Chondrocyte (in vitro differentiated cells): Measurements from ENCODE around the gene SCARB1. TPM values are rescaled to one million over a fixed set of nuclear protein-coding genes. Genes with fewer than 3 reads are reported as not detected.
A peak's percentile ranks its signal among the peaks of the same experiment; 100 is the strongest.

Experiments used
- DNase-seq: peaks from one replicate; pipeline ENCODE4 v3.0.0; 2021; ENCODE audit warnings: mixed read lengths, low spot score
- H3K27ac Mint-ChIP-seq: one replicate; pipeline ENCODE4 v1.8.0; 2021; ENCODE audit warnings: mild to moderate bottlenecking, moderate library complexity, mixed read lengths; ENCODE audit not compliant: unreplicated experiment
- H3K27me3 Mint-ChIP-seq: 2 replicates; pipeline ENCODE4 v1.8.0; 2021; ENCODE audit warnings: low read depth, mixed read lengths
- H3K36me3 Mint-ChIP-seq: 2 replicates; pipeline ENCODE4 v1.8.0; 2021; ENCODE audit warnings: low read depth, mixed read lengths
- H3K4me1 Mint-ChIP-seq: 2 replicates; pipeline ENCODE4 v1.8.0; 2021; ENCODE audit warnings: low read depth, mild to moderate bottlenecking, mixed read lengths
- H3K4me3 Mint-ChIP-seq: one replicate; pipeline ENCODE4 v1.8.0; 2021; ENCODE audit warnings: mild to moderate bottlenecking, moderate library complexity, mixed read lengths; ENCODE audit not compliant: unreplicated experiment
- H3K9me3 Mint-ChIP-seq: 2 replicates; pipeline ENCODE4 v1.8.0; 2021; ENCODE audit warnings: low read depth, mixed read lengths
- CTCF ChIP-seq: fragments of 200-600 bp; sonication (generic); IDR thresholded peaks from 2 replicates; pipeline ENCODE4 v1.5.0; 2021; ENCODE audit warnings: antibody characterized with exemption, mild to moderate bottlenecking, moderate library complexity
- total RNA-seq: library from RNA; stranded (reverse); gene quantifications from 3 replicates; pipeline ENCODE4 v1.2.1, GENCODE V29; 2021

SCARB1 gene
- total RNA-seq, 1 donor from 2014 or later, result 20.1 TPM

GRCh38 chr12:124852329-124852831 is 11.3 kb downstream of the SCARB1 start:
- Mint-ChIP-seq H3K9me3 (no peaks in the 10 kb centered on the region), H3K4me1 (peaks cover 13% of the 10 kb centered on the region), H3K27me3 (no peaks in the 10 kb centered on the region), H3K27ac (no peak overlapping the region), H3K36me3 (no peaks in the 10 kb centered on the region), H3K4me3 (no peak overlapping the region)
- TF ChIP-seq CTCF, result no peak
- no peak for DNase-seq

GRCh38 chr12:124851342-124851741 is 12.3 kb downstream of the SCARB1 start:
- Mint-ChIP-seq H3K36me3 (no peaks in the 10 kb centered on the region), H3K4me3 (no peak overlapping the region)

GRCh38 chr12:124849382-124849781 is 14.3 kb downstream of the SCARB1 start:
- TF ChIP-seq CTCF, result no peak
- H3K4me1 Mint-ChIP-seq, result peaks cover 16% of the 10 kb centered on the region
- no peaks in the 10 kb centered on the region for H3K27me3 Mint-ChIP-seq
- no peak for DNase-seq
- H3K9me3 Mint-ChIP-seq, result no peaks in the 10 kb centered on the region
- no peak overlapping the region for H3K27ac Mint-ChIP-seq
- H3K36me3 Mint-ChIP-seq, result no peaks in the 10 kb centered on the region
- no peak overlapping the region for H3K4me3 Mint-ChIP-seq

More at GRCh38 chr12:124851342-124851741, 12.3 kb downstream of the SCARB1 start:
- no peak for TF ChIP-seq CTCF
- H3K4me1 Mint-ChIP-seq, result peaks cover 19% of the 10 kb centered on the region
- DNase-seq, result no peak
- no peak overlapping the region for H3K27ac Mint-ChIP-seq
- H3K9me3 Mint-ChIP-seq, result no peaks in the 10 kb centered on the region
- H3K27me3 Mint-ChIP-seq, result no peaks in the 10 kb centered on the region

DNA sequence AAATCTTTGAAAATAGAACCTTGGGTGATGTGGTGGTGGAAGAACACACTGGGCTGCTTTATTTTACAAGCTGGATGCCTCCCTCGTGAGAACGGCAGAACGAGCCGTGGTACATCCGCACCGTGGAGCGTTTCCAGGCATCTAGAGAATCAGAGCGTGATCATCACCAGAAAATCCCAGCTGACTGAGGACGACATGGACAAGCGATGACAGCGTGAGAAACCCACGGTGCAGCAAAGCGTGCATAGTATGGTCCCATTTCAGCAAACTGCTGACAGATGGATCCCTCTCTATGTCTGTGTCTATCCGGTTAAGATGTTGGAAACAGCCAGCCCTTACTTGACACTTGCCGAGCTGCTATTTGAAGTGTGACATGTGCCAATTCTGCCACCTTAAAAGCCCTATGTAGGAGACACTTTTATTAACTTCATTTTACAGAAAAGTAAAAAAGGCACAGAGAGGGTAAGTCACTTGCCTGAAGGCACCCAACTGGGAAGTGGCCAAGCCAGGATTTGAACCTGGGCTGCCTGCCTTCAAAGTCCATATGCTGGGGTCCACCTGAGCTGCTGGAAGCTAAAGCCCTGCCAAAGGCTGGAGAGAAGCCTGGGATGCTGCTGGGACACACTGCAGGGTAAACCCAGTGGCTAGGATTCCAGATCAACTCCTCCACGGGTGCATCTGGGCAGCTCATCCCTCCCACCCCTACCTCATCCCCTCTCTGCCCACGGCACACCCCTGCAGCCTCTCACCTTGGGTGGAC is 14.9 kb downstream of the SCARB1 start:
- Mint-ChIP-seq H3K27me3 (no peaks in the 10 kb centered on the region), H3K4me3 (no peak overlapping the region), H3K9me3 (no peaks in the 10 kb centered on the region), H3K36me3 (no peaks in the 10 kb centered on the region), H3K27ac (no peak overlapping the region), H3K4me1 (peaks cover 16% of the 10 kb centered on the region)
- no peak for TF ChIP-seq CTCF
- DNase-seq, result no peak

DNA sequence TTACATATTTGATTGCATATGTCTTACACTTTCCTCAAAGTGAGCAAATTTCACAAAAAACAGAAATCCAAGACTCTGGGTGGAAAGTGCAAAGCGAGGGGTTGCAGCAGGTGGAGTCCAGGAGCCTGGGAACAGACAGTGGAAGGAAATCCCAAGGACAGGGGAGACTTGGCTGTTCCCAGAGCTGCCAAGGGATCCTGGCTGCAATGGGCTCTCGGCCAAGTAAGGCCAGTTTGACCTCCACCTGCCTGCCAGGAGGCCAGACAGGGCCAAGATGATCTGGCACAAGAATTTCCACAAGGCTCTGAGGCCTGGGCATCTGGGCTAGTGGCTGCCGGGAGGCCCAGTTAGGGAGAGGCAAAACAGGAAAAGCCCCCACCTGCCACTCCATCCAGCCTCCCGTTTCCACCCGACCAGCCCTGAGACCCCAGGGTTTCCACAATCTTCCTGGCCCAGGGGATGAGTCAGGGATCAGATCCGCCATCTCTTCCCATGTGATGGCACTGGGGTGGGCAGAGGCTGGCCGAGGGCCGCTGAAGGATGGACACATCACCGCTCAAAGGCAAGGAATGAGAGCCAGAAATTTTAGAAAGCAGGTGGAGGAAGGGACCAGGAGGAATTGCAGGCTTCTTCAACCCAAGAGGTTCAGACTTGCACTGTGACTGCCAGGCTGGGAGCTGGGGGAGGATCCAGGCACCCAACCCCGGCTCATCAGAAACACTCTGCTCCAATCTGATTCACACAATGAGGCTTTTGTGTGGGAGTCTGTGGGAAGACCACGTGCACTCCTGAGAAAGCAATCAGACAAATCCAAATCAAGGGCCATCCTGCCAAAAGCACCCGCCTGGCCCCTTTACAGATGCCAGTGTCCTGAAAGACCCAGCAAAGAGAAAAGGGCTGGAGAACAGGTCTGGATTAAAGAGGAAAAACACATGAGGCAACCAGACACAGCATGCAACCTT is 16.3 kb downstream of the SCARB1 start:
- no peak for TF ChIP-seq CTCF
- Mint-ChIP-seq H3K27me3 (no peaks in the 10 kb centered on the region), H3K36me3 (no peaks in the 10 kb centered on the region), H3K9me3 (no peaks in the 10 kb centered on the region), H3K4me1 (peaks cover 15% of the 10 kb centered on the region), H3K27ac (peak overlapping the region; percentile 61), H3K4me3 (no peak overlapping the region)
- no peak for DNase-seq
